HEK293 (cell line): Measurements from ENCODE around the gene PARP15.

Source experiments
- CTCF ChIA-PET: fragments of 350-600 bp; formaldehyde crosslinking; extraction: SDS; loops from one replicate; lab custom pipeline; 2021; ENCODE audit warnings: antibody characterized with exemption; lab: Yijun Ruan, JAX
- POLR2A ChIA-PET: fragments of 300-600 bp; formaldehyde crosslinking; extraction: SDS; loops from one replicate; lab custom pipeline; 2020; ENCODE audit warnings: antibody characterized with exemption, inconsistent platforms; lab: Yijun Ruan, JAX
- H3K27ac ChIP-seq: fragments of 200-500 bp; sonication (Bioruptor generic); 2 replicates; pipeline ENCODE4 v1.5.1; 2014; ENCODE audit warnings: low read depth, low read length, control low read depth, inconsistent platforms; ENCODE audit errors: extremely low read depth
- H3K36me3 ChIP-seq, 2 experiments: fragments of 200-500 bp in 1 of 2; sonication (Bioruptor generic) in 1 of 2; 1 replicate in 1 of 2; 2 replicates in 1 of 2; pipeline ENCODE4 v1.5.1; 2014 to 2017; ENCODE audit warnings: inconsistent platforms in 2 of 2, low read length in 2 of 2; ENCODE audit not compliant: control insufficient read depth in 2 of 2, insufficient read depth in 1 of 2
- H3K4me1 ChIP-seq: fragments of 200-500 bp; sonication (Bioruptor generic); 2 replicates; pipeline ENCODE4 v1.5.1; 2014; ENCODE audit warnings: mild to moderate bottlenecking, low read length, inconsistent platforms; ENCODE audit not compliant: control insufficient read depth, insufficient read depth
- H3K4me3 ChIP-seq: 2 replicates; pipeline ENCODE4 v1.5.1; 2011; ENCODE audit warnings: low read depth, mild to moderate bottlenecking, control low read depth, low read length, moderate library complexity
- H3K9me3 ChIP-seq: fragments of 200-500 bp; sonication (Bioruptor generic); 2 replicates; pipeline ENCODE4 v1.5.1; 2014; ENCODE audit warnings: low read depth, low read length, inconsistent platforms; ENCODE audit not compliant: control insufficient read depth, insufficient read depth
- SP3 ChIP-seq: fragments of 450-650 bp; formaldehyde crosslinking; IDR thresholded peaks from 2 replicates; pipeline ENCODE4 v1.5.1; 2016; ENCODE audit warnings: missing biosample characterization, missing genetic modification characterization
- ZBTB10 ChIP-seq: fragments of 450-650 bp; formaldehyde crosslinking; IDR thresholded peaks from 2 replicates; pipeline ENCODE4 v1.5.1; 2016; ENCODE audit warnings: missing biosample characterization, missing genetic modification characterization
- ZBTB6 ChIP-seq: fragments of 450-650 bp; formaldehyde crosslinking; IDR thresholded peaks from 2 replicates; pipeline ENCODE4 v1.5.1; 2017; ENCODE audit warnings: missing biosample characterization, missing genetic modification characterization
- ZFP41 ChIP-seq: fragments of 450-650 bp; formaldehyde crosslinking; IDR thresholded peaks from 2 replicates; pipeline ENCODE4 v1.5.1; 2016; ENCODE audit warnings: missing biosample characterization, missing genetic modification characterization, borderline replicate concordance
- ZNF23 ChIP-seq: fragments of 450-650 bp; formaldehyde crosslinking; IDR thresholded peaks from 2 replicates; pipeline ENCODE4 v1.5.1; 2016; ENCODE audit warnings: missing biosample characterization, missing genetic modification characterization, borderline replicate concordance
- ZNF362 ChIP-seq: fragments of 450-650 bp; formaldehyde crosslinking; IDR thresholded peaks from 2 replicates; pipeline ENCODE4 v1.5.1; 2016; ENCODE audit warnings: missing biosample characterization, missing genetic modification characterization
- ZNF366 ChIP-seq: fragments of 450-650 bp; formaldehyde crosslinking; conservative IDR thresholded peaks from 2 replicates; pipeline ENCODE4 v1.5.1; 2016; ENCODE audit warnings: missing biosample characterization, missing genetic modification characterization
- ZNF645 ChIP-seq: fragments of 450-650 bp; formaldehyde crosslinking; IDR thresholded peaks from 2 replicates; pipeline ENCODE4; 2016; ENCODE audit warnings: missing biosample characterization, missing genetic modification characterization
- ZNF658 ChIP-seq: fragments of 450-650 bp; formaldehyde crosslinking; IDR thresholded peaks from 2 replicates; pipeline ENCODE4; 2016; ENCODE audit warnings: missing biosample characterization, missing genetic modification characterization
- ZNF692 ChIP-seq: fragments of 450-650 bp; formaldehyde crosslinking; IDR thresholded peaks from 2 replicates; pipeline ENCODE4 v1.5.1; 2016; ENCODE audit warnings: missing biosample characterization, missing genetic modification characterization

PARP15 gene

GRCh38 chr3:122665226-122665786 is 87.9 kb downstream of the PARP15 start (continued):
- TF ChIP-seq ZNF645 (tag by site-specific recombination) = no peak

- TF ChIP-seq ZNF23 (tag by site-specific recombination) (no peak), SP3 (tag by site-specific recombination) (no peak), ZFP41 (tag by site-specific recombination) (no peak), ZNF658 (tag by site-specific recombination) (no peak), ZBTB10 (tag by site-specific recombination) (no peak), ZNF366 (no peak), ZNF362 (tag by site-specific recombination) (no peak)
- H3K9me3 ChIP-seq = no peaks in the 10 kb centered on the region
- H3K4me1 ChIP-seq = no peaks in the 10 kb centered on the region
- H3K36me3 ChIP-seq = no peaks in the 10 kb centered on the region
- POLR2A ChIA-PET = no interaction called here
- no peak overlapping the region for H3K4me3 ChIP-seq
- CTCF ChIA-PET = no interaction called here
- H3K27ac ChIP-seq = no peak overlapping the region
These were observed 88.4 kb downstream of the PARP15 start for GRCh38 chr3:122665881-122666280.

GRCh38 chr3:122668930-122669730 is 91.7 kb downstream of the PARP15 start:
- Histone ChIP-seq H3K9me3 (no peaks in the 10 kb centered on the region), H3K36me3 (no peaks in the 10 kb centered on the region), H3K27ac (no peak overlapping the region), H3K4me1 (no peaks in the 10 kb centered on the region), H3K4me3 (no peak overlapping the region)
- TF ChIP-seq ZNF692 (tag by site-specific recombination) (no peak), ZBTB6 (tag by site-specific recombination) (peak; percentile 78)
- ChIA-PET CTCF (interaction anchor here (0.6 to 1.8 kb wide), 6 partner anchors 10 to 285 kb away, joined by 3 to 16 read pairs (median 3); partner anchors contain the start of gene FAM162A), POLR2A (interaction anchor here (1.2 to 1.4 kb wide), 2 partner anchors 154 to 285 kb away, joined by 3 to 4 read pairs; partner anchors contain the start of genes FAM162A and KPNA1)
